Right atrium auricular region (tissue), 2 donors: ENCODE data around the gene RASSF4. TPM values are rescaled to one million over a fixed set of nuclear protein-coding genes. Genes with fewer than 3 reads are reported as not detected.
A peak's percentile ranks its signal among the peaks of the same experiment; 100 is the strongest.

Source experiments
- DNase-seq: peaks from one replicate; pipeline ENCODE4 v3.0.0-alpha.2; 2019; ENCODE audit warnings: low spot score
- H3K27ac ChIP-seq, 2 donors: fragments of 200-600 bp; sonication (generic); 1 replicate in 1 of 2; 2 replicates in 1 of 2; pipeline ENCODE4 v1.5.1; 2016 to 2019
- H3K27me3 ChIP-seq, 2 donors: fragments of 200-600 bp; sonication (generic); one replicate each; pipeline versions ENCODE4 v1.5.1 to v1.6.0; 2017 to 2019
- H3K36me3 ChIP-seq: fragments of 200-600 bp; sonication (generic); one replicate; pipeline ENCODE4 v1.5.1; 2016
- H3K4me1 ChIP-seq, 2 donors: fragments of 200-600 bp; sonication (generic); one replicate each; pipeline versions ENCODE4 v1.5.1 to v1.6.0; 2017 to 2019
- H3K4me3 ChIP-seq, 2 donors: fragments of 200-600 bp; sonication (generic); 1 replicate in 1 of 2; 2 replicates in 1 of 2; pipeline ENCODE4 v1.5.1; 2017 to 2019; ENCODE audit warnings: mild to moderate bottlenecking in 1 of 2, moderate library complexity in 1 of 2
- H3K9me3 ChIP-seq, 2 donors: fragments of 200-600 bp; sonication (generic); one replicate each; pipeline ENCODE4 v1.5.1; 2019
- CTCF ChIP-seq, 2 donors: fragments of 200-600 bp; sonication (generic); IDR thresholded peaks; one replicate each; pipeline ENCODE4 v1.5.1; 2019; ENCODE audit warnings: antibody characterized with exemption in 2 of 2
- total RNA-seq, 2 donors: library from RNA; depleted of rRNA; stranded (reverse); fragments of >200 nt; gene quantifications; one replicate each; pipeline ENCODE4 v1.1.0, GENCODE V29; 2016

RASSF4 gene
- total RNA-seq, 2 donors from 2014 or later = 43.3 to 43.4 TPM

GRCh38 chr10:44937196-44938005, 22.2 kb upstream of the RASSF4 start:
- peak; percentile 54 for DNase-seq
- Histone ChIP-seq H3K4me1 (peaks cover 0 to 49% of the 10 kb centered on the region in 2 donors), H3K9me3 (no peaks in the 10 kb centered on the region), H3K27ac (no peak overlapping the region), H3K36me3 (no peaks in the 10 kb centered on the region), H3K27me3 (no peaks in the 10 kb centered on the region), H3K4me3 (no peak overlapping the region)
- TF ChIP-seq CTCF (IDR thresholded peaks at IDR 0.05) = no peak

- no peak for TF ChIP-seq CTCF (IDR thresholded peaks at IDR 0.05)
- no peaks in the 10 kb centered on the region for H3K27me3 ChIP-seq
- DNase-seq = peak; percentile 13
- H3K27ac ChIP-seq = no peak overlapping the region
- no peaks in the 10 kb centered on the region for H3K36me3 ChIP-seq
- H3K4me1 ChIP-seq = peaks cover 0 to 35% of the 10 kb centered on the region in 2 donors
- H3K4me3 ChIP-seq = no peak overlapping the region
- no peaks in the 10 kb centered on the region for H3K9me3 ChIP-seq
These were observed 20.6 kb upstream of the RASSF4 start for GRCh38 chr10:44938956-44939355.

GRCh38 chr10:44939691-44940401, 19.8 kb upstream of the RASSF4 start:
- TF ChIP-seq CTCF (IDR thresholded peaks at IDR 0.05) = no peak
- H3K27ac ChIP-seq = no peak overlapping the region
- H3K9me3 ChIP-seq = peaks cover 0 to 3% of the 10 kb centered on the region in 2 donors
- peaks cover 0 to 26% of the 10 kb centered on the region in 2 donors for H3K4me1 ChIP-seq
- no peak overlapping the region for H3K4me3 ChIP-seq
- DNase-seq = peak; percentile 50
- H3K36me3 ChIP-seq = no peaks in the 10 kb centered on the region
- no peaks in the 10 kb centered on the region for H3K27me3 ChIP-seq

GRCh38 chr10:44944354-44944753, 15.2 kb upstream of the RASSF4 start:
- TF ChIP-seq CTCF (IDR thresholded peaks at IDR 0.05) = no peak
- no peak overlapping the region for H3K27ac ChIP-seq
- DNase-seq = no peak
- no peak overlapping the region for H3K4me3 ChIP-seq
- no peaks in the 10 kb centered on the region for H3K27me3 ChIP-seq
- peaks cover 0 to 3% of the 10 kb centered on the region in 2 donors for H3K9me3 ChIP-seq
- peaks cover 0 to 30% of the 10 kb centered on the region in 2 donors for H3K4me1 ChIP-seq
- no peaks in the 10 kb centered on the region for H3K36me3 ChIP-seq

- peaks cover 0 to 3% of the 10 kb centered on the region in 2 donors for H3K9me3 ChIP-seq
- DNase-seq = peak; percentile 50
- H3K27ac ChIP-seq = no peak overlapping the region
- H3K27me3 ChIP-seq = no peaks in the 10 kb centered on the region
- peaks cover 0 to 48% of the 10 kb centered on the region in 2 donors for H3K4me1 ChIP-seq
- H3K36me3 ChIP-seq = no peaks in the 10 kb centered on the region
- TF ChIP-seq CTCF (IDR thresholded peaks at IDR 0.05) = no peak
- H3K4me3 ChIP-seq = no peak overlapping the region
These were observed 13.4 kb upstream of the RASSF4 start for GRCh38 chr10:44946205-44946604.
